Fibroblast of peridontal ligament (primary cell): ENCODE measurements around the gene POU3F1.
A peak's percentile ranks its signal among the peaks of the same experiment; 100 is the strongest.
"Not testable (repeated sequence)": the region's sequence is repeated elsewhere in the genome, so short reads cannot be mapped to it uniquely, and the experiment has no call there.

Experiments used
- DNase-seq: peaks from one replicate; pipeline ENCODE4 v3.0.0-alpha.2; 2010; ENCODE audit errors: extremely low read depth

POU3F1 gene

GRCh38 chr1:38047603-38048141, 1.1 kb upstream of the POU3F1 start:
- peak; percentile 47 for DNase-seq

- DNase-seq = peak; percentile 62
Measured at GRCh38 chr1:38046884-38047602, 450 bp upstream of the POU3F1 start.

GRCh38 chr1:38045401-38046332, 926 bp downstream of the POU3F1 start:
- DNase-seq = no peak

- no peak for DNase-seq
Measured at GRCh38 chr1:38044221-38045215, 2.1 kb downstream of the POU3F1 start.

GRCh38 chr1:38043036-38043747, 3.4 kb downstream of the POU3F1 start:
- DNase-seq = no peak

GRCh38 chr1:38041936-38042834, 4.4 kb downstream of the POU3F1 start:
- DNase-seq = no peak

- DNase-seq = no peak
Measured at GRCh38 chr1:38039331-38040088, 7.1 kb downstream of the POU3F1 start.

GRCh38 chr1:38038861-38039260, 7.7 kb downstream of the POU3F1 start:
- peak; percentile 21 for DNase-seq

- DNase-seq = no peak
Measured at GRCh38 chr1:38037221-38037939, 9.2 kb downstream of the POU3F1 start.

- no peak for DNase-seq
Measured at GRCh38 chr1:38034871-38035270, 11.7 kb downstream of the POU3F1 start.

GRCh38 chr1:38032992-38033391, 13.6 kb downstream of the POU3F1 start:
- not testable (repeated sequence) for DNase-seq

- no peak for DNase-seq
Measured at GRCh38 chr1:38031513-38031866, 15.1 kb downstream of the POU3F1 start.

GRCh38 chr1:38030596-38031512, 15.7 kb downstream of the POU3F1 start:
- DNase-seq = no peak

GRCh38 chr1:38029685-38030511, 16.7 kb downstream of the POU3F1 start:
- peak; percentile 35 for DNase-seq

- DNase-seq = no peak
Measured at GRCh38 chr1:38029081-38029681, 17.4 kb downstream of the POU3F1 start.

GRCh38 chr1:38028671-38029070, 17.9 kb downstream of the POU3F1 start:
- no peak for DNase-seq
